ENCODE measurements around the gene SIPA1L3.
"Not testable (repeated sequence)": the region's sequence is repeated elsewhere in the genome, so short reads cannot be mapped to it uniquely, and the experiment has no call there.

Gene SIPA1L3

DNA sequence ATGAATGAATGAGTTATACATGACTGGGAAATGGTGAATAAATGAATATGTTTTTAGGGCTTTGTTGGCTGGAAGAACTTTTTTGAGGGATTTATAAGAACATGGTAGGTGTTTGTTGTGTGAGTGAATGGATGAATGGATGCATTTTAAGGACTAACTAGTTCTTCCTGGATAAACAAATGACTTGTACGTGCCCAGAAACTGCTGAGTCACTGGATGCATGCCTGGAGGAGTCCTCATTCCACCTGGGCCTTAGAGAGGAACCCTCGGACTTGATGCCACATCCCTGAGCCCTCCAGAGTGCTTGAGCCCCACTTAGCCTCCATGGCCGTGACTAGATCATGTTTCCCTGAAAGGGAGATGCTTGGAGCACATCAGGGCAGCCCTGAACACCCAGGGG is 163.6 kb downstream of the SIPA1L3 start:
- DNase-seq (ENCODE audit: low read depth) = no peak

DNA sequence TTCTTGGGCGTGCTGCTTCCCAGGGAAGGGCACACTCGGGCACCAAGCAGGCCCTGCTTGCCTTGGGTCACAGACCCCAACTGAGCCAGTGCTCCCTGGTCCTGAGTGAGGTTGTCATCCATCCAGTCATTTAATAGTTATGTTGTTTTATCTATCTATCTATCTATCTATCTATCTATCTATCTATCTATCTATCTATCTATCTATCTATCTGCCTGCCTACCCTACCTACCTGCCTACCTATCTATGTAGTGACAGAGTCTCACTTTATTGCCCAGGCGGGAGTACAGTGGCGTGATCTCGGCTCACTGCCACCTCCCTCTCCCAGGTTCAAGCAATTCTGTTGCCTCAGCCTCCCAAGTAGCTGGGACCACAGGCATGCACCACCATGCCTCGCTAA is 164.0 kb downstream of the SIPA1L3 start:
- DNase-seq (ENCODE audit: low read depth) = not testable (repeated sequence)

DNA sequence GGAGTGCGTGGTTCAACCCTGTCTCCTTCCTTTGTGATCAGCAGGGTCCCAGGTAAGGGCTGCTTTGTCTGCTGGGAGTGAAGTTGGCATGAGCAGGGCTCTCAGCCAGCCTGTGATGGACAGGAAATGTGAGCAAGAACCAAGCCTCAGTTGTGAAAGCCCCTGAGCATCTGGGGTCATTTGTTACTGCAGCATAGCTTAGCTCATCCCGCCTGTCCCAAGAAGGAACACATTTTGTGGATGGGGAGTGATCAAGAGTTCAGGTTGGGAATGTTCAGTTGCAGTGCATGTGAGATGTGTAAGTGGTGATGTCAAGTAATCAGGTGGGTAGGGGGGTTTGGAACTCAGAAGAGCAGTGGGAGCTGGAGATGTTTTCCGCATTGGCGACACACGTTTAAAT is 164.6 kb downstream of the SIPA1L3 start:
- DNase-seq (ENCODE audit: low read depth) = no peak

DNA sequence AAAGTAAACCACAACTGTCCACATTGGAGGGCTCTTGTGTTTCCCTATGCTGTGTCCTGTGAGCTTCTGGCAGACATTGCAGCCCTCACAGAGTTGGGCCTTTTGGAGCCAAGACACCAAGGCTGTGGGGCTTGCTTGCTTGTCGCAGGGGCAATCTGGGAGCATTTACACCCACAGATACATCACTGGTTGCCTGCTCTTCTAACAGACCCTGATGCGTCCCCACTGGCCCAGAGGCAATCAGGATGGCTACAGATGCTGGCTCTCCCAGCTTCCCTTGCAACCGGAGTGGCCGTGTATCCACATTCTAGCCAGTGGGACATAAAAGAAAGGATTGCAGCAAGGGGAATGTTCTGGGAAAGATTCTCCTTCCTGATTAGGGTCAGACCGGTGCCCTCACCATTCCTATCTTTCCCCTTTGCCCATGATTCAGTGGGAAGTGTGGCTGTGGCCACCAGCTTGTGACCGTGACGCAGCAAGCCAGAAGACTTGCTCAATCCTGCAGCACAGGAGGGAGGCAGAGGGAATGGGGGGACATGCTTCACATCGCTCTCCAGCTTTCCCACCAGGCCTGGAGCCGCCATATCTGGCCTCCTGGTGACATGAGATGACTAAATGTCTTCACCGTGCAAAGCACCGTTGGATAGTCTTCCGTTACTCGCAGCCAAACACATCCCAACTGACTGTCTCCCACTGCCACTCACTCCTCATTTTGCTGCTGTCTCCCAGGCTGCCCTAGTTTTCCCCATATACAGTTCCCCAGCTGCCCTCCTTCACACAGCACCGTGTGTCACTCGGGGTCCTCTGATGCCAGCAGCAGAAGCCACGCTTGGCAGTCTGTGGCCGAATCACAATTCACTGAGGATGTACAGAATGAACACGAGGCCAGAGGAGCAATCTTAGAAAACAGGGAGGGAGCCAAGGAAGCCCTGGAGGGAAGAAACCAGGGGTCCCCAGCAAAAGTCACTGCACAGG is 166.1 kb downstream of the SIPA1L3 start:
- no peak for DNase-seq (ENCODE audit: low read depth)

DNA sequence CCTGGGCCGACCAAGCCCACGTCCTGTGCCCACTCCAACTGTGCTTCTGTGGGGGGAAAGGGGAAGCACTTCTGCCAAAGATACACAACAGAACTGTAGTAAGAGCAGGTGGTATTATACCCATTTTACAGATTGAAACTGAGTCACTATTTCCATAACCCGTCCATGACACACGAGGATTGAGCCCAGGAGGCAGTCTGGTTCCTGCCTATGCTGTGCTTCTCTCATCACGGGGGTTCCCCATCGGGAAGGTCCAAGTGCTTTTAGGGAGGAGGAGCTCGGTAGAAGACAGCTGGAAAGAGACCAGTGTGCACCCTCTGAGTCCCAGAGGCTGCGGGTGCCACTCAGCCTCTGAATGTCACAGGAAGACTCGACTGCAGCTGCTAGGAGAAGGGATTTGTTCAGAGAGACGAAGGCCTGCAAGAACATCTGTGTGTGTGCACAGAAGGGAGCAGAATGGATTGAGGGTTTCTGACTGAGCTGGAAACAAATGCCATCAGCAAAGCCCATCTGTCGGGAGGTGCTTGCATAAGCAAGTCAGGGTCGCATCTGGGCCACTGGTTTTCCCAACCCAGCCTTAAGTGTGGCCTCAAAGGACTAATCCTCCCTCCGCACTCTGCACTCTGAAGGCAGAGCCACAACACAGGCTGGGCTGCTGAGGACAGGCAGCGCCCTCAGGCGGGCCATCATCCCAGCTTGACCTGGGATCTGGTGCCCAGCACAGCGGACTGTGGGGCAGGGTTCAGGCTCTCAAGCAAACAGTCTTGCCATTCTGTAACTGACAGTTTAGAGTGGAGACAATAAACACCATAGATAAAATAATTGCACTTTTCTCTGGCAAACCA is 167.1 kb downstream of the SIPA1L3 start:
- DNase-seq (ENCODE audit: low read depth) = no peak

DNA sequence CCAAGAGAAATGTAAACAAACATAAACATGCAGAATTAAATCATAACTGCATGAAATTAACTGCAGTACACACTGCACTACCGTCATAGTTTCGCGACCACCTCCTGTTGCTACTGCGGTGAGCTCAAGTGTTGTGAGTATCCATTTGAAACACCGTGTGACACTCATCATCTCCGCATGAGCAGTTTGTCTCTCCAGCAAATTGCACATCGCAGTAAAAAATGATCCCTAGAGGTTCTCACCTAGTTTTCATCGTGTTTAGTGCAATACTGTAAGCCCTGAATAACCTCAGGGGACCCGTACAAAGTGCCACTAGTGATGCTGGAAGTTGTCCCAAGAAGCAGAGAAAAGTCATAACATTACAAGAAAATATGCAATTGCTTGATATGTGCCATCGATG is 169.3 kb downstream of the SIPA1L3 start:
- no peak for DNase-seq (ENCODE audit: low read depth)

DNA sequence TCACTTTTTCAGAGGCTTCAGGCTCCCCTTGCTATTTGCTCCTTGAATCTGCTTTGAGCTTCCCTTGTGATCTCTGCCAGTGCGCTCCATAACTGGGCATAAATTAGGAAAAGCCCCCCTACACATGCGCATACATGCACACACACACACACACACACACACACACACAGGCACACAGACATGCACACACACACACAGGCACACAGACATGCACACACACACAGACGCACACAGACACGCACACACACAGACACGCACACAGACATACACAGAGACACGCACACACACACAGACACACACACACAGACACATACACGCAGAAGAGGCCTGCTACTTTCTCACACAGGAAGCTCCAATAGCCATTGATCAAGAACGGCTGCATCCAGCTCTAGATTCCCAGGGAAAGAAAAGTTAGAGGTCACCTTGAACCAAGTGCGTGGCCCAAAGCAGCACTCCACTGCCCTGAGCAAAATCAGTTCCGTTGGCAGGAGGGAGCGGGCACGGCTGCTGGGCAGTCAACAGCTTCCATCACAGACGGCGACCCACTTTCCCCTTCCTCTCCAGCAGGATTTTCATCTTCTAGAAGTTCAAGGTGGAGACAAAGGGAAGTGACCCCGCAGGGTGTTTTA is 171.4 kb downstream of the SIPA1L3 start:
- no peak for DNase-seq (ENCODE audit: low read depth)

DNA sequence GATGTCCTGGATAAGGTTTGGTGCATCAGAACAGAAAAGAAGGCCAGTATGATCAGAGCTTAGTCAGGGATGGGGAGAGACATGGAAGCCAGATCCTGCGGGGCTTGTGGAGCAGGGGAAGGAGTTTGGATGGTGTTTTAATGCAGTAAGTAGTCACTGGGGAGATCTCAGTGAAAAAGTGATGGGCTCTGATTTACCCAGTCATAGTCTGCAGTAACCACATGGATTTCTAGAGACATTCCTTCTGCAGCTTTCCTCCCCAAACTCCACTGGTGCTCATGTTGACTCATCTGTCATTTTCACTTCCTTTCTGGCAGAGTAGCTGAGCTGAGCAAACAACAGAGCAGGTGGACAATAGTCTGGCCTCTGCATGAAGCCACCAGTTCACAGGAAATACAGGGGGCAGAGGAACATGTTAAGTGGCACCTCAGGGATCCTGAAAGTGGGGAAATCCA is 172.9 kb downstream of the SIPA1L3 start:
- no peak for DNase-seq (ENCODE audit: low read depth)

DNA sequence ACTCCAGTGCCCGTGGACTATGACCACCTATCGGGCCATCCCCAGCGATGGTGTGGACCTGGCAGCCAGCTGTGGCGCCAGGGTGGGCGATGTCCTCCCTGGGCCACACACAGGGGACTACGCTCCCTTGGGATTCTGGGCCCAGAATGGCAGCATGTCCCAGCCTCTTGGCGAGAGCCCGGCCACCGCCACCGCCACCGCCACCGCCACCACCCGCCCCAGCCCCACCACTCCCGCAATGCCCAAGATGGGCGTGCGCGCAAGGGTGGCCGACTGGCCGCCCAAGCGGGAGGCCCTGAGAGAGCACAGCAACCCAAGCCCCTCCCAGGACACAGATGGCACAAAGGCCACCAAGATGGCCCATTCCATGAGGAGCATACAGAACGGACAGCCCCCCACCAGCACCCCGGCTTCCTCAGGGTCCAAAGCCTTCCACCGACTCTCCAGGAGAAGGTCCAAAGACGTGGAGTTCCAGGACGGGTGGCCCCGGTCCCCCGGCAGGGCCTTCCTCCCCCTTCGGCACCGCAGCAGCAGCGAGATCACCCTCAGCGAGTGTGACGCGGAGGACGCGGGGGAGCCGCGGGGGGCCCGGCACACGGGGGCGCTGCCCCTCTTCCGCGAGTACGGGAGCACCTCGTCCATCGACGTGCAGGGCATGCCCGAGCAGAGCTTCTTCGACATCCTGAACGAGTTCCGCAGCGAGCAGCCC is 174.7 kb downstream of the SIPA1L3 start:
- no peak for DNase-seq (ENCODE audit: low read depth)

DNA sequence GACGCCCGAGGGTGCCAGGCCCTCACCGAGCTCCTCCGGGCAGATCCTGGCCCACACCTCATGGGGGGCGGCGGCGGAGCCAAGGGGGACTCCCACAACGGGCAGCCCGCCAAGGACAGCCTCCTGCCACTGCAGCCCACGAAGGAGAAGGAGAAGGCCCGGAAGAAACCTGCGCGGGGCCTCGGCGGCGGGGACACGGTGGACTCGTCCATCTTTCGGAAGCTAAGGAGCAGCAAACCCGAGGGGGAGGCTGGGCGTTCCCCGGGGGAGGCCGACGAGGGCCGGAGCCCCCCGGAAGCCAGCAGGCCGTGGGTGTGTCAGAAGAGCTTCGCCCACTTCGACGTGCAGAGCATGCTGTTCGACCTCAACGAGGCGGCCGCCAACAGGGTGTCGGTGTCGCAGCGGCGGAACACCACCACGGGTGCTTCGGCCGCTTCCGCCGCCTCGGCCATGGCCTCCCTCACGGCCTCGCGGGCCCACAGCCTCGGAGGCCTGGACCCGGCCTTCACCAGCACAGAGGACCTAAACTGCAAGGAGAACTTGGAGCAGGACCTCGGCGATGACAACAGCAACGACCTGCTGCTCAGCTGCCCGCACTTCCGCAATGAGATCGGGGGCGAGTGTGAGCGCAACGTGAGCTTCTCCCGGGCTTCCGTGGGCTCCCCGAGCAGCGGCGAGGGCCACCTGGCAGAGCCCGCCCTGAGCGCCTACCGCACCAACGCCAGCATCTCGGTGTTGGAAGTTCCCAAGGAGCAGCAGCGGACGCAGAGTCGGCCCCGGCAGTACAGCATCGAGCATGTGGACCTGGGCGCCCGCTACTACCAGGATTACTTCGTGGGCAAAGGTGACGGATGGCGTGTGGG is 175.5 kb downstream of the SIPA1L3 start:
- DNase-seq (ENCODE audit: low read depth) = no peak

DNA sequence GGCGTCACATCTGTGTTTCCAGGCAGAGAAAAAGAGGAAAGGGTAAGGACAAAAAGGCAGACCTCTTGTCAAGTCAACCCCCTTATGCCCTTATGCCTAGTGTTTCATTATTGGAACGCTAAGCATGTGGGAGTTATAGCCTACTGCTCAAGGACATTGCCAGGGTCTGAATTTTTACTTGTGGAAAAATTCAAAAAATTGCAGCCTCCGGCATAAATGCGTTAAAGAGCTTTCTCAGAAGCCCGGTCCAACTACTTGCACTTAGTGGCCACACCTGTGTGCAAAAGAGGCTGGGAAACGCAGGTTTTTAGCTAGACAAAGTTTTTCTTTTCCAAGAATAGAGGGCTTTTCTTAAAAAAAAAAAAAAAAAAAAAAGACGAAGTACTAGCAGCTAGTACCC is 177.2 kb downstream of the SIPA1L3 start:
- DNase-seq (ENCODE audit: low read depth) = no peak

DNA sequence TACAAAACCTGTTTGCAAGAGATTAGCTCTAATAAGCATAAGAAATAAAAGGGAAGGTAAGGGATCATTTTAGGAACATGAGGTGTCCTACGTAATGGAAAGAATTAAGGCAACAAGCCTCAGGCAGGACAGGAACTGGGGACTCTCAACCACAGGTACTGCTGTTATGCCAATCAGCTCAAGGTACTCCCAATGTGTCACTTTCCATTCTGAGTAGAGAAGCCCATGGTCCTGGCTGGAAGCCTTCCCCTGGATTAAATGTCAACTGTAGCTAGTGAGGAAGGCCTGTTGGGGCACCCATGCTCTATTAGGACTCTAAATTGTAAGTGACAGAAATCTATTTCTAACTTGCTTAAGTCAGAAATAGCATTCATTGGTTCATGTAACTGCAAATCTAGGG is 182.4 kb downstream of the SIPA1L3 start:
- DNase-seq (ENCODE audit: low read depth) = no peak

DNA sequence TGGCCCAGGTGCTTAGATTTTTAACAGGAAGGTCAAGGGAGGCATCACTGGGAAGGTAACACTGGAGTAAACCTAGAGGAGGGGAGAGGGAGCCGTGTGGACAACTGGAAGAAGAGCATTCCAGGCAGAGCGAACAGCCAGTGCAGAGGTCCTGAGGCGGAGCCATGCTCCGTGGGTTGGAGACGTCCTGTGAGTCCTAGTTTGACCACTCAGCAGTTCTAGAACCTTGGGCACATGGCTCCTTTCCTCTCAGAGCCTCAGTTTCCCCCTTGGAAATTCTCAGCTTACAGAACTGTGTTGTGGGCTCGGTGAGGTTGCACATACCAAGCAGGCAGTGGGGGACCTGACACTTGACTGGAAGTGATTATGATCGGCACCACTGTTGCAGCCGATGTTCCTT is 186.1 kb downstream of the SIPA1L3 start:
- DNase-seq (ENCODE audit: low read depth) = no peak

DNA sequence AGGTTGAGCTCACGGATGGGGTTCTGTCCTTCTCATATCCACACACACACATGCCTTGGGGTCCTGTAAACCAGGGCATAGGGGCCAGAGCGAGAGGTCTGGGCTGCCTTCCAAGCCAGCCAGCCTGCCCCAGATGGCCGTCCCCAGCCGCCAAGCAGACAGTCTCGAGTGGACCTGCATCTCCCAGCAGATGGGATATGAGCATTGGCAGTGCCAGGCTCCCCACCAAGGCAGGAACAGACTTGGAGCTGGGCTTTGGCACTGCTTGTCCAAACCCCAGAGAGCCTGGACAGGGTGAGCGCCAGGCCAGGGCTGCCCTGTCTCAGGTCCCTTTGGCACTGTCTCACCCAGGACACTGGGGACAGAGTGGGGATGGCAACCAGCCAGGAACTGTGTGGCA is 186.6 kb downstream of the SIPA1L3 start:
- no peak for DNase-seq (ENCODE audit: low read depth)

DNA sequence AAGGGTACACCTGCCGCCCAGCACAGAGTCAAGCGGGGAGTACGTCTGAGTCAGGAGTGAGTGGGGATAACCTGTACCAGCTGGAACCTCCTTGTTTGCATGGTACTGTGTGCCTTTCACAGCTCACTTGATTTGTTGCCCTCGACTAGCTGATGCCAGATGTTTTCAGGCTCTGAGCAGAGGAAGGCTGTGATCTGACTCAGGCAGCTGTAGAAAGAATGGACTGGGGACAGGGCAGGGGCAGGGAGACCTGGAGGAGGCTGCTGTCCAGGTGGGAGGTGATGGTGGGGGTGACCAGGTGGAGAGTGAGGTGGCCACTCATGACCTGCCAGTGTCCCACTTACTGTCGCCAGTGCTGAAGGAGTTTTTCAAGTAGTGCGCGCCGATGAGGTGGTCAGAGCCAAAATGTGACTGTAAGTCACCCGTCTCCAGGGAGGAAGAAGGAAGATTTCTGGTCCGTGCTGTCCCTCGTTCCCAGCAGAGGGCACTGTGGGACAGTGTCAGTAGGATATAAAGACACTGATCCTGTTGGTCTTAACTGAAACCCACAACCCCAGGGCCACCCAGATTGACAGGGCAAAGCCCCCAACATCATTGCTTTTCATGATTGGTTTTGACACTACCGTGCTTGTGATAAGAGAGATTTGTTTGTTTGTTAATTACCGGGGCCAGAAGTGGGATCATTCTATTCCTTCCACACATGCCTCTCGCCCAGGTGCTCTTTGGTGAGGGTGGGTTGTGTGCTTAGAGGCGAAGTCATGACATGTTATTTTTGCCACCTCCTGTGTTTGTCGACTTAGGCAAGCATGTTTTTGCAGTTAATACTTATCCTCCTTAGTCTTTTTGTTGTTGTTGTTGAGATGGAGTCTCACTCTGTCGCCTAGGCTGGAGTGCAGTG is 188.7 kb downstream of the SIPA1L3 start:
- peak; percentile 10 for DNase-seq (ENCODE audit: low read depth)

DNA sequence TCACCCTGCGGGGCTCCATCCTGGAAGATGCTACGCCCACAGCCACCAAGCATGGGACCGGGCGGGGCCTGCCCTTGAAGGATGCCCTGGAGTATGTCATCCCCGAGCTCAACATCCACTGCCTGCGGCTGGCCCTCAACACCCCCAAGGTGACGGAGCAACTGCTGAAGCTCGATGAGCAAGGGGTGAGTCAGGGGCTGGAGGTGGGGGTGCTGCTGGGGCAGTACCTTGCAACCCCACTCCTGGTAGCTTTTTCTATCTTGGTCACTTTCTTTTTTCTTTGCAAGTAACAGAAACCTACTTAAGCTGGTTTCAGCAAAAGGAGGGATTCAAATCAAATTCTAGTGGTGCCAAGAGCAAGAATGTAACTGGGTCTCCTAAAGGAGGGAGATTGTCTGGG is 193.0 kb downstream of the SIPA1L3 start:
- no peak for DNase-seq (ENCODE audit: low read depth)

DNA sequence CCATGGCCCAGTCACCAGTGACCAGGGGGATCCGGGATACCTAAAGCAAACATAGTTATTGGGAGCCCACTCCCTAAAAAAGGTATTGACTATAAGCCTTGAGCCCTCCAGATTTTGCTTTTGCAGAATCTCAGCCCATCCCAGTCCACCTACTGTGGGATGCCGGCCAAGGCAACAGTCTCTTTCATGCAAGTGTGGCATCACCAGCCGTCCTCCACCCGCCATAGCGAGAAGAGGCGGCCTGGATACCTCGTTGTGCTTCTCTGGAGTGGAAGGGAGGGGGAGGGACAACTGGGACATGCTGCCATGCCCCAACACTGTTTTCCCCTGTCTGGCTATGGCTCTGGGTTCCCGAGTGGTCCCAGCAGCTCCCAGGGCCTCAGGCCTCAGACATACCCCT is 193.6 kb downstream of the SIPA1L3 start:
- DNase-seq (ENCODE audit: low read depth) = no peak

DNA sequence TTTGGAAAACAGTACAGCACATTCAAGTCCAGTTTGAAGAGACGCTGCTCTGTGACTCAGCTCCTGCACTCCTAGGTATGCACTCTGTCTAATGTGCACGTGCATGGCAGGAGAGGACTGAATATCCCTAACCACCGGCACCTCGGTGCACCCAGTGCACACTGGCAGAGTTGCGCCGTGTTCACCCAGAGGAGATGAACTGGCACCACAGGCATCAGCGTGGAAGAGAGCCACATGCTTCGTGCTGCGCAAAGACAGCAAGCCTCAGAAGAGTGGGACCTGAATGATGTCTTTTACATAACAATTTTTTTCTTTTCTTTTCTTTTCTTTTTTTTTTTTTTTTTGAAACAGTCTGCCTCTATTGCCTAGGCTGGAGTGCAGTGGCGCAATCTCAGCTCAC is 194.7 kb downstream of the SIPA1L3 start:
- DNase-seq (ENCODE audit: low read depth) = no peak

DNA sequence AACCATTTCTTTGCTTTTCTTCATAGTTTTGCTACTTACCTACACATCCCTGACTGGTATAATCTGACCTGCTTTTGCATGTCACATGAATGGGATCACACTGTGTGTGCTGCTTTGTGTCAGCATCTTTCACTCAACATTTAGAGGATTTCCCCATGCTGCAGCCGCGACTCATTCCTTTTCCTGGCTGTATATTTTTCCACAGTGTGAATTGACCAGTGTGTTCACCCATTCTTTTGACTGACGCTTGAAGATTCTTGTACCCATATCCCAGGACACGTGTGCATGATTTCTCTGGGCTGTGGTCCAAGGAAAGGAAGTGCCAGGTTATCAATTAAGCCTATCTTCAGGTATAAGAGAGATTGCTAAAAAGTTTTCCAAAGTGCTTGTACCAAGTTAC is 198.6 kb downstream of the SIPA1L3 start:
- no peak for DNase-seq (ENCODE audit: low read depth)

DNA sequence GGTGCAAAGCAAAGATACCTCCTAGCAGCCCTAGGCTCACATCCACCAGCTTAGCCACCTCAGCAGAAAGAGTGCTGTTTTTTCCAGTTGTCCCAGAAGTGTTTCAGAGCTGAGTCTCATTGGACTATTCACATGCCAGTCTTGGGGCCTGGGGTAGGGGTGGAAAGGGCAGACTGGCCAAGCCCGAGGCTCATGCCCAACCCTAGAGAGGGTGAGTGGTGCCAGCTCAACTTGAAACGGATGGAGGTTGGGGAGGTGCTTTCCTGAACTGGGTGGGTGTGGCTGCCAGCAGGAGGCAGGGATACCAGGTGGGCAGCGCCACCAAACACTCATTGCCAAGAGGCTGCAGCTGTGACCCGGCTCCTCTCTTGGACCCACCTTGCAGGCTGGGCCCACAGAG is 200.1 kb downstream of the SIPA1L3 start:
- no peak for DNase-seq (ENCODE audit: low read depth)

Data from activated T-helper 1 cell treated with Interleukin-2 at 50 U/mL for 16 hours (primary cell).